ENCODE measurements around the gene FAM151A.

Gene FAM151A

DNA sequence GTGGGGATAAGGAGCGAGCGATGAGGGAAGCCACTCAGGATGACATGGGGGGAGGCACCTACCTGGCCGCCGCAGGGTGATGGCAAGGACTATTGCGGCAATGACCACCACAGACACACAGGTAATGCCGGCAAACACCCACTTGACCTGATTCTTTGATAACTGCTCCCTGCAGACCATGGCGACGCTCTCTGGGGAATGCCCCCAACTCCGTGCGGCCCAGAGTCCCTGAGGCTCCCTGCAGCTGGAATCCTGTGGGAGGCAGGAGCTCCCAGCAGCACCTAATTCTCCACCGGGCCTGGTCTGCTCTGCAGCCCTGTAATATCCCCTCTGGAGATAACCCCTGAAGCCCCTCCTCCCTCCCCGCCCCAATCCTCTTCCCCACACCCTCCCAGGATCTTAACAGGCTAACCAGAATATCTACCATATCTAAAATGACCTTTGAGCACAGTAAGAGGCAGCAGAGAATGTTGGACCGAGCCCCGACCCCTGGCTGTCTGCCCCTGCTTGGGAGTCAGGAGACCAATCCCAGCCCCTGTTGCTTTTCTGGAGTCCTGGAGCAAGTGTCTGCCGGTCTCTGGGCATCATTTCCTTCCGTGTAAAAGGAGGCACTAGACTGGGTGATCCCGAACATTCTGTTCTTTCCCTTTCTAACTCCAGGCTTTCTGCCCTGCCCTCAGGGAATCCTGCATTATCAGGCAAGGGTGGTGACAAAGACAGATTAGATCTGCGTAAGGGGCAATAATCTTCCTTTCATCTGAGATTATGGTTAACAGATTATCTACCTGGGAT lies at the start of gene FAM151A:
Gene FAM151A, minus strand, starts transcription at position 310 of the 792 bp plus-strand sequence. Its CDS starts 130 bp downstream, at position 180.
- DNase-seq (ENCODE audit: low read depth, low spot score), result no peak

DNA sequence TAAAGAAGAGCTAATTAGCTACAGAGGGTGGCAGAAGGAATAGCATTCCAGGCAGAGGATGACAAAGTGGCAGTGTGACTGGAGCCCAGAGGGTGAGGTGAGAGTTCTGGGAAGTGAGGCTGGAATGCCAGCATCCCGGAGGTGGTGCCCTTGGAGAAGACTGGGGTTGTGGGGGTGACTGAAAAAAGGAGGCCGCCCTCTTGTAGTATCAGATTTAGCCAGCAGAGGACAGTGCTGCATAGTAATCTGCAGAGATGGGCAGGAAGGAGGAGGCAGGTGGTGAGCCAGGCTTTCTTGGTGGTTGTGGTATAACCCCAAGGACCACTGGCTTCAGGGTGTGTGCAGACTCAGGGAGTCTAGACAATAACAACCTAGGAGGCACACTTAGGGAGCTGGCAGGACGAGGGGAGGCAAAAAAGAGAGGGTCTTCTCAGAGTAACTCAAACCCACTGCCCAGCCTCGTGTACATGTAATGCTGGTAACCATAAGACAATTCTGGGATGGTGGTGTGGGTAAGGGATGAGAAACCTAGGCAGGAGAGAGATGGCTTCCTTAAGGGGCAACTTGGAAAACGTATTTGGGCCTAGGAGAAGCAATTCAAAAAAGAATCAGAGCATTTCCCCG lies 48.8 kb upstream of the FAM151A start:
- DNase-seq (ENCODE audit: low read depth, low spot score), result peak; percentile 7

- no peak for DNase-seq (ENCODE audit: low read depth, low spot score)
Observed at GRCh38 chr1:54668567-54668966, 45.2 kb upstream of the FAM151A start.

GRCh38 chr1:54667797-54668196 lies 44.5 kb upstream of the FAM151A start:
- no peak for DNase-seq (ENCODE audit: low read depth, low spot score)

GRCh38 chr1:54666333-54666732 lies 43.0 kb upstream of the FAM151A start:
- no peak for DNase-seq (ENCODE audit: low read depth, low spot score)

DNA sequence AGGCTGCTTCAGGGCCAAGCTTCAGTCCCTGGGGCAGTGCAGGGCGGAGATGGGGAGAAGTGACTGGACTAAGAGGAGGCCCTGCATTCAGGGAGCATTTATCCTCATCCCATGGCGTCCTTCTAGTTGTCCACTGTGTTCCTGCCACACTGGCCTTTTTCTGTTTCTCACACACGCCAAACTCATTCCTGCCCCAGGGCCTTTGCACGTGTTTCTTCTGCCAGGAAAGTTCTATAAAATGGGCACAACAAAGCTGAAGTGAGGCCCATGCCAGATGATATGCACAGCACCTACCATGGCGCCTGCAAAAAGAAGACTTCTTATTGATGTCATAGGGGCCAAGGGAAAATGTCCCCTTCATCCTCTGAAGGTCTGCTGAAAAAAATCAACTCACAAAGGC lies 42.5 kb upstream of the FAM151A start:
- DNase-seq (ENCODE audit: low read depth, low spot score), result no peak

- DNase-seq (ENCODE audit: low read depth, low spot score), result no peak
Observed at GRCh38 chr1:54664364-54664763, 41.0 kb upstream of the FAM151A start.

DNA sequence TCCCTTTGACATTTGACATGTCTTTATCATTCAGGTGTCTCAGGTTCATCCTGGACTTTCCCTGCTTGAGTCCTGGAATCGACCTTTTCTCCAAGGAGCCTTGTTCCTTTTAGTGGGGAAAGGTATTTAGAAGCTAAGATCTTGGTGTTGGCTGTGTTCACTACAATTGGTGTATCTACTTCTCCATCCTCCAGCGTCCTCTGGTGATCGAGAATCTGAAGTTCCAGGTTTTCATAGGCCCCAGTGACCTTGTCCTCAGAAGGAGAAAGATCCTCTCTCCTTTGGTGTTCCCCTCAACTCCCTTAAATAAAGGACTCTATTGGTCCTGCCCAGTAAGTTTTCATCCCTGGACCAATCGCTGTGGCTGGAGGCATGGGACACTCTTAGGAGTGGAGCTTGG lies 40.4 kb upstream of the FAM151A start:
- DNase-seq (ENCODE audit: low read depth, low spot score), result no peak

DNA sequence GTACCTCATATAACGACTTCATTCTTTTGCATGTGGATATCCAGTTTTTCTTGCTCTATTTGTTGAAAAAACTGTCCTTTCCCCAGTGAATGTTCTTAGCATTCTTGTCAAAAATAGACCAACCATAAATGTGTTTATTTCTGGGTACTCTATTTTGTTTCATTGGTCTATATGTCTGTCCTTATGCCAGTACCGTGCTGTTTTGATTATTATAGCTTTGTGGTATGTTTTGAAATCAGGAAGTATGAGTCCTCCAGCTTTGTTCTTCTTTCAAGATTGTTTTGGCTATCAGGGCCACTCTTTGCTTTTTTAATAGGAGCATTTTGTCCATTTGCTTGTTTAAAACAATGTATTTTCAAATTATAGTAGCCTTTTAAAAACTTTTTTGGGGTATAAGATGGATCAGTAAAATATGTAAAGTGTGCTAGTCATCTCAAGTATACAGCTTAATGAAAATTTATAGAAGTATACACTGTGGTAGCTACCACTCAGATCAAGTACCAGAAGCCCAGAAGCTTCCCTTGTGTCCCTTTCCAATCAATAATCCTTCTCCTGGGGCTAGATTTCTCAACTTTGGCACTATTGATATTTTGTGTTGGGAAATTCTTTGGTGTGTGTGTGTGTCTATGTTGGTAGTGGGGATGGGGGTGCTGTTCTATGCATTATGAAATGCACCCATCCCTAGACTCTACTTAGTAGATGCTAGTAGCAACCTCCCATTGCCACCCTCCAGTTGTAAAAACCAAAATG lies 35.0 kb upstream of the FAM151A start:
- DNase-seq (ENCODE audit: low read depth, low spot score), result no peak

GRCh38 chr1:54653036-54653435 lies 29.7 kb upstream of the FAM151A start:
- DNase-seq (ENCODE audit: low read depth, low spot score), result no peak

DNA sequence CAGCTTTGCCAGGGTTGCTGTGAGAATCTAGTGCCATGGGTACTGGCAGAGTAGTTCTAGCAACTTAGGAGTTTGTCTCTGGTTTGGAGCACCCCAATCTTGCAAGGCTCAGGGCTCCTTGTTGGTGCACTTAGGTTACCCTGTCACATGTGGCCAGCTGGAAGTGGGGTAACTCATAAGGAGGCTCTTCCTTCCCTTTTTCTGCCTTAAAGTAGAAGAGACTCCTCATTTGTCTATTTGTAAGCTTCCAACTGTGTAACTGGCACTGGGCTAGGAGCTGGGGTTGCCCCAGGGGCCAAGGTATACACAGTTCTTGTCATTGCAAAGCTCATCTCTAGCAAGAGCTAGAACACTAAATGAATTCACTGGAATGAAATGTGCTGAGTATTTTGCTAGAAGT lies 28.8 kb upstream of the FAM151A start:
- no peak for DNase-seq (ENCODE audit: low read depth, low spot score)

- no peak for DNase-seq (ENCODE audit: low read depth, low spot score)
Observed at GRCh38 chr1:54651608-54652007, 28.3 kb upstream of the FAM151A start.

GRCh38 chr1:54650417-54650816 lies 27.1 kb upstream of the FAM151A start:
- DNase-seq (ENCODE audit: low read depth, low spot score), result no peak

DNA sequence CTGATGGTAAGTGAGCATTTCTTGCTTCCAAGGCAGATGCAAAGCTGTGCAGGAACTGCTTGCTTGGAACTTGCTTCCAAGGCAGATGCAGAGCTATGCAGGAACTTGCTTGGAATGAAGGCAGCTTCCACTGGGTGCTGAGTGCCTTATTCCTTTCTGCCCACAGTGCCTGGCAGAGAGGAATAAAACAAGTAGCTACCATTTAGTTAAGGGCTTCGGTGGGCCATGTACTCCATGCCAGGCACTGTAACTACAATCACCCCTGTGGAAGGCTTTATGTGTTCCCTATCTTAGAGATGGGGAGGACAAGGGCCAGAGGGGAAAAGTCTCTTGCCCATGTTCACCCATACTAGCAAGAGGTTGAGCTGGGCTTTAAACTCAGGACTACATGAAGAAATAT lies 26.6 kb upstream of the FAM151A start:
- DNase-seq (ENCODE audit: low read depth, low spot score), result no peak

GRCh38 chr1:54649130-54649898 lies 26.0 kb upstream of the FAM151A start:
- no peak for DNase-seq (ENCODE audit: low read depth, low spot score)

DNA sequence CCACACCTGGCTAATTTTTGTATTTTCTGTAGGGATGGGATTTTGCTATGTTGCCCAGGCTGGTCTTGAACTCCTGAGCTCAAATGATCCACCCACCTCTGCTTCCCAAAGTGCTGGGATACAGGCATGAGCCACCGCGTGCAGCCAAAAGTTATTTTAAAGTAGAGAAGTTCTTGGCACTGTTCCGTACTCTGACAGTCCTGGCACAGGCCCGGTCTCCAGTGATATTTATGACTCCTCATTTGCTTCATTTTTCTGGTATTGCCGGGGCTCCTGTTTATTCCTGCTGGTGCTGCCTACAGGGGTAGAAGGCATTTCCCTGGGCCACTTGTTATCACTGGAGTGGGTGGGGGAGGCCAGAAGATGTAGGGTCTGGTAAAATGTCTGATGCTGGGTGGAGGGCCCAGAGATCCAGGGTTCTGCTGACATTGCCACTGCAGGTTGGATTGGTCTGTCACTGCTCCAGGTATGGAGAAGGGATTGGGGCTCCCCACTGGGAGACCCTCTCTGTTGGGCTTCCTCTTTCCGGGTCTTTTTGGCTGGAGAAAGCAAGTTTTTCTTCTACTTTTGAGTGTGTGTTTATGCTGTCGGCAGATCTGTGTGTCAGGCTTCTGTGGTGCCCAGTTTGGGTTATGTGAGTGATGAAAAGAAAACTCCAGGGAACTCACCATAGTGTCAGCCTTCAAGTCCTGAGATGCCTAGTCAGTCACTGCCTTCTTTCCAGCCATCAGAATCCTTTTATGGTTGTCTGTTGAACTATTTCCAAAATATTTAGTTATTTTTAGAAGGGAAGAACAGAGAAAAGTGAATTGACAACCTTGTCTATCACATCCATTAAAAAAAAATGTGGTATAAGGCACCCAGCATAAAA lies 22.7 kb upstream of the FAM151A start:
- no peak for DNase-seq (ENCODE audit: low read depth, low spot score)

DNA sequence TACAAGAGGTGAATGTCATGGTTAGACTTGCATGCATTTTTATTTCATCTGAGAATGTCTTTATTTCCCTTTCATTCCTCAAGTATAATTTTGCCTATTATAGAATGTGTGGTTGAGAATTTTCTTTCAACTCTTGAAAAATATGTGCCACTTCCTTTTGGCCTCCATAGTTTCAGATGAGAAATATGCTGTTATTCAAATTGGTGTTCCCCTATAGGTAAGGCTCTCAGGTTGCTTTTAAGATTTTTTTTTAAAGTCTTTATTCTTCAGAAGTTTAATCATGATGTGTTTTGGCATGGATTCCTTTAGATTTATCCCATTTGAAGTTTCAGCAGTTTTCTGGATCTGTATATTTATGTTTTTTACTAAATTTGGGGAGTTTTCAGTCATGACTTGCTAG lies 20.4 kb upstream of the FAM151A start:
- DNase-seq (ENCODE audit: low read depth, low spot score), result no peak

- DNase-seq (ENCODE audit: low read depth, low spot score), result no peak
Observed at GRCh38 chr1:54640863-54641836, 17.8 kb upstream of the FAM151A start, which contains the start of gene MROH7. TSS of gene MROH7 (plus strand) at chr1:54641786. CDS start at chr1:54652927, 11,141 bp downstream.

DNA sequence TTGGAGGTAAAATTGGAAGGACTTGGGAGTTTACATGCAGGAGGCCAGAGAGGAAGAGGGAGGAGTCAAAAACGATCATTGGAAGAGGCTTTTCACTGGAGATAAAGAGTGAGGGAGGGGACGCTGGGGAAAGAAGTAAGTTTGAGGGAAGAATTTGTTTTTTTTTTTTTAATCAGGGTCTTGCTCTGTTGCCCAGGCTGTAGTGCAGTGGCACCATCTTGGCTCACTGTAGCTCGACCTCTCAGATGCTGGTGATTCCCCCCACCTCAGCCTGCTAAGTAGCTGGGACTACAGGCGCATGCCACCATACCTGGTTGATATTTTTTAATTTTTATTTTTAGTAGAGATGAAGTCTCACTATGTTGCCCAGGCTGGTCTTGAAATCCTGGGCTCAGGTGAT lies 17.0 kb upstream of the FAM151A start:
- no peak for DNase-seq (ENCODE audit: low read depth, low spot score)
